ENCODE results near the gene HEATR1.
"Not testable (repeated sequence)": the region's sequence is repeated elsewhere in the genome, so short reads cannot be mapped to it uniquely, and the experiment has no call there.

Gene HEATR1

DNA sequence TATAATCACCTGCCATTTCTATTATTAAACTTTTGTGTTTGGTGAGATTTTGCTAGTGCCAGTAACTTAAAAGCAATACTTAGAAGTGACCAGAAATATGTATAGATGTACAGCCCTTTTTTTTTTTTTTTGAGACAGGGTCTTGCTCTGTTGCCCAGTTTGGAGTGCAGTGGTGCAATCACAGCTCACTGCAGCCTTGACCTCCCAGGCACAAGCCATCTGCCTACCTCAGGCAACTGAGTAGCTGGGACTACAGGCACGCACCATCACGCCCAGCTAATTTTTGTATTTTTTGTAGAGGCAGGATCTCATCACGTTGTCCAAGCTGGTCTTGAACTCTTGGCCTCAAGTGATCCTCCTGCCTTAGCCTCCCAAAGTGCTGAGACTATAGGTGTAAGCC, 23.9 kb downstream of the HEATR1 start:
- DNase-seq, result not testable (repeated sequence)

GRCh38 chr1:236578661-236579060, 25.7 kb downstream of the HEATR1 start:
- DNase-seq, result no peak

DNA sequence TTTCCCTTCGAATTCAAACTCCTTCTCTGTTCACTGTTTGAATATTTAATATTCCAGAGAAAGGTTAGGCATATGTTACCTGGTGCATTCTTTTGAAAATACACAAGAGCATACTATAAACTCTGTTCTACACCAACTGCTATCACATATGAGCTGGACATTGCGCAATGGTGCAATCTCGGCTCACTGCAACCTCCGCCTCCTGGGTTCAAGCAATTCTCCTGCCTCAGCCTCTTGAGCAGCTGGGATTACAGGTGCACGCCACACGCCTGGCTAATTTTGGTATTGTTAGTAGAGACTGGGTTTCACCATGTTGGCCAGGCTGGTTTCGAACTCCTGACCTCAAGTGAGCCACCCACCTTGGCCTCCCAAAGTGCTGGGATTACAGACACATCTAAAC, 27.3 kb downstream of the HEATR1 start:
- DNase-seq, result not testable (repeated sequence)

DNA sequence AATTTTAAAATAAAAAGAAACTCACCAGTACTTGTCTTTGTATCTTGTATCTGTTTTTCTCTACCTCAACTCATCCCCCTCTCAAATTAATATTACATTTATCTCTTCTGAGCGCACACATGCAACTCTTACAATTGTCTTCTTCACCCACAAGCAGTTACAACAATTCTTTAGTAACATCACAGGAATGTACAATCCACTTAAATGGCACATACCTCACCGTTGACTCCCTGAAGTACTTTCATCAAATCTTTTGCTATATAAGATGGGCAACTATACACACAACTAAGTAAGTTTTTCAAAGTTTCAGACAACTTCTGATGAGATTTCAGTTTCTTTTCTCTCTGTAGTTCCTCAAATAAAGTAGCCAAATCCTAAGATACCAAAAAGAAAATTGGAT, 28.3 kb downstream of the HEATR1 start:
- peak; percentile 84 for DNase-seq

DNA sequence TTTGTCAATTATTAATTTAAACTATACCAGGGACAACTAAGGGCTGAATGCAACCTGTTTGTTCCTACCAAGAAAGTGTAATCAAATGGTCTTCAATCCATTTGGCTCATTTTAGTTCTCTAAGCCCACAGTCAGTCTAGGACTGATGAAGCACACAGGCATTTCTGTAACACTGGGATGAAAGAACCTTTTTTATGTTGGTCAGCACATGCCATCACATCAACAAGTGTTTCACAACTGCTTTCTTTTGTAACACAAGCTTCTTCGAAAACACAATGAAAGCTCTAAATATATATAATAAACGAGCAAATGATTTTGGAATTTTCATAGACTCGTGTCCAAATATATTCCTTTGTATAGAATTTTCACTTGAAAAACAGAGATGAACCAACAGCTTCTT, 28.8 kb downstream of the HEATR1 start:
- peak; percentile 43 for DNase-seq

DNA sequence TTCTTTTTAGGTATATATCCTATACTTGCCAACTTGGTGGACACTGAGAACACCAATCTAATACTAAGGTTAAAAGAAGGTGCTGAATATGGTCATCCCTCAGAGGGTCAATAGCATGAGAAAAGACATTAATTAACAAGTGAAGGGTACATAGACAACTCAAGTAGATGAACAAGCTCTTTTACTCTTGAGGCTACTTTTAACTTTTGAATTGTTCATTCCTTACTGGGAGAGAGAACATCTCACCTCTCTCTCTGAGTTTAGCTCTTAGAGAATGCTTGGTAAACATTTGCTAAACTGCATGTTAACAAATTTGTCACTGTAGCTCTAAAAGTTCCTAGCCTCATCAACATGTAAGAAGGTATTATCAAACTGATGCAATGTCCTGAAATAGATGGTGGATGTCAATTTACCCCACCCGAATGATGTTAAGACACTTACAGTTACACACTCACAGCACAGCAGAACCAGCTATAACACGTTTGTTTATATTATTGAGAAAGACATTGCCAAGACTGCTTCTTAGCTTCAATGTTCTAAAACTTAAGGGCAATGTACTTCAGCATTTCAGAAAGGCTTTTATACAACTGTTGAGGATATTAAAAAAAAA, 35.9 kb downstream of the HEATR1 start:
- DNase-seq, result no peak

GRCh38 chr1:236565530-236565929, 38.8 kb downstream of the HEATR1 start:
- no peak for DNase-seq

DNA sequence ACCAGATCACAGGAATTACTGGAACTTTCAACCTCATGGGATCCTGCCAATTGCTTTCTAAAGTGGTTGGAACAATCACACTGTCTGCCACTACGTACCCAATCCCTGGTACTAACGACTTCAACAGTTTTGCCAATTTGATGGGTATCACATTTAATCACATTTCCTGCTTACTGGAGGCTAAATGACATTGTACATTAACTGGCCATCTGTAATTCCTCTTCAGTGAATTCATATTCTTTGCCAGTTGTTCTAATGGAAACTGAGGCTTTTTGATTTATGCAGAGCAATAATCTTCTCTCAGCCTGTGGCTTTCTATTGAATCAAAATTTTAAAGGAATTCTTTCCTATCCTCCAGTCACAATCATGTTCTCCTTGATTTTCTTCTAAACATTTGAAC, 42.3 kb downstream of the HEATR1 start:
- DNase-seq, result no peak

DNA sequence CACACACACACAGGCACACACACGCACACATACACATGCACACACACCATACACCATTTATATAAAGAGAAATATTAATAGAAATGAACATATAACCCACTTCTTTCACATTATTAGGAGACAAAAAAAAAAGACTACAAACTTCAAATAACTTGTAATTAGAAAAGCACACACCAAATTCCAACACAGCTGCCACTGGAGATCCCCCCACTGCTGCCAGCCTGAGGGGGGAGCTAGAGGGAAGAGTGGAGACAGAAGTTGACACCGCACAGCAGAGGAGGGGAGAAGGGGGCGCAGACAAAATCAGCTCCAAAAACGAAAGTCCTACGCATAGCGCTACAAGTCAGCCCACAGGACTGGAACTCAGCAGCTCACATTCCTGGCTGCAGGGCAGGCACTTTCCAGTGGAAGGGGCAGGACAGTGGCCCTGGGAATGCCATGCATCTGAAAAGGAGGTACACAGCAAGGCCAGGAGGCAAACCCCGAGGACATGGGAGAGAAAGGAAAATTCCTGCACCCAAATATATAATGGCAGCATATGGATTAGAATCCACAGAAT, 44.0 kb downstream of the HEATR1 start:
- no peak for DNase-seq

- no peak for DNase-seq
Observed at GRCh38 chr1:236558846-236559245, 45.5 kb downstream of the HEATR1 start.

DNA sequence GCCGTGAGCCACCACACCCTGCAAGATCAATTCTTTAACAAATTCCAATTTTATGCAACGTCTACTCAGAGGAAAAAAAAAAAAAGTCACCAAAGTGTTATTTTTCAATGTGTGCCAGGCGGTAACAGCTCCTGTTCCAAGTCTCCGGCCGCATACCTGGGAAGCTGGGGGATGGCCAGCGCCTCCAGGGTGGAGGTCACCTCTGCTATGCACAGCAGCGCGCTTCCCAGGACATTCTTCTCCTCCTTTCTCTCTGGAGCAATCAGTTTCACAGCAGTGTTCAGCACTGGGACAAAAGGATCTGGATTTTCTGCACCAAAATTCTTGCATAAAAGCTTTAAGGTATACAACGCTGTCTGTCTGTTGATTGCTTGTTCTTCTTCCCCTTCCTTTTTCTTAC, 46.2 kb downstream of the HEATR1 start:
- no peak for DNase-seq

DNA sequence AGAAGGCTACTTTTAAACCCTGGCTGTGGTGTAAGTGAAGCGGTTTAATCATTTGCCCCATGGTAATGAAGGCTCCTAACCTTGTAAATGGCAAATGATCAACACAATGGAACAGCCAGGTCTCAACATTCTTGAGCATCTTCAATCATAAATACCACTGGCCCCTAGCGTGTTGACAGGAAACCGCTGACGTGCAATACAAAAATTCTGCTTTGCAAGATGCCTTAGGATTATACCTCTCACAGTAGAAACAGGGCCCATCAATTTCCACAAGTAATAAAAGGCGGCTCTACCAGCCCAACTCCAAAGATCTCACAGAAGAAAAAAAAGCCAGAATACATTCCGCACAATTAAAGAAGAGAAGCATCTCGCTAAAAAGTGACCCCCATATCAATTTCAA, 47.7 kb downstream of the HEATR1 start:
- no peak for DNase-seq

DNA sequence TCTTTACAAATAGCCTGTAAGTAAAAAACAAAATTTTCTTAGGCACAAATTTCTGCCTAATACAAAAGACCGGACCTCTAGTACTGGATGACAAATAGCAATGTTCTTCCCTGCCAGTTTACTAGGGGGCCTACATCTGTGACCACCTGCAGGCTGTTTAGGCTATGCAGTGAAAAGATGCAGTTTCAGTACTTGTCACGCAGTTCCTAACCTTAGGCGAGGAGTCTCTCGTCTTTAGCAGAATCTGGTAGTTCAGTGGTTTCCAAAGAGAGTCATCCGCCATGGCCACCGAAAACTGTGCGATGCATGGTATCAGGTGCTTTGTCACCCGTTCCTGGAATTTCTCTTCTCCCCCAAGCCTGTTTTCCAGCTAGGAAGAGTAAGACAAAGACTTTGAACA, 50.9 kb downstream of the HEATR1 start:
- no peak for DNase-seq

DNA sequence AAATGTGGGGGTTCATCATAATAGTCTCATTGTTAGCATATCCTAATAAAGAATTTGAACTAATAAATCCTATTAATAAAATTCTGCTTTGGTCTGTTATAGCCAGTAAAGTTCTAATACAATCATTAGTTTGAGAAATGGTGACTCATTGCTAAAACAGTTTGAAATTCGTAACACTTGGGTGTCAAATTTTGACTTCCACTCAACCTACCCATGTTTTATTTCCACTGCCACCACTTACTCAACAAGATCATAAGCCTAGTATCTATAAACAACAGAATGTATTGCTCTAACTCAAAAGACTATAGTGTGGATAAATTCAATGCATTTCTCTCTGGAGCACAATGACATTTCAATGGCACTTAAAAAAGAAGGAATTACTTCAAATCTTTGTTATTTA, 51.4 kb downstream of the HEATR1 start:
- DNase-seq, result no peak

GRCh38 chr1:236552096-236552495, 52.2 kb downstream of the HEATR1 start:
- no peak for DNase-seq

GRCh38 chr1:236550961-236551851, 53.1 kb downstream of the HEATR1 start:
- DNase-seq, result no peak

- DNase-seq, result no peak
Observed at GRCh38 chr1:236548452-236548851, 55.9 kb downstream of the HEATR1 start.

DNA sequence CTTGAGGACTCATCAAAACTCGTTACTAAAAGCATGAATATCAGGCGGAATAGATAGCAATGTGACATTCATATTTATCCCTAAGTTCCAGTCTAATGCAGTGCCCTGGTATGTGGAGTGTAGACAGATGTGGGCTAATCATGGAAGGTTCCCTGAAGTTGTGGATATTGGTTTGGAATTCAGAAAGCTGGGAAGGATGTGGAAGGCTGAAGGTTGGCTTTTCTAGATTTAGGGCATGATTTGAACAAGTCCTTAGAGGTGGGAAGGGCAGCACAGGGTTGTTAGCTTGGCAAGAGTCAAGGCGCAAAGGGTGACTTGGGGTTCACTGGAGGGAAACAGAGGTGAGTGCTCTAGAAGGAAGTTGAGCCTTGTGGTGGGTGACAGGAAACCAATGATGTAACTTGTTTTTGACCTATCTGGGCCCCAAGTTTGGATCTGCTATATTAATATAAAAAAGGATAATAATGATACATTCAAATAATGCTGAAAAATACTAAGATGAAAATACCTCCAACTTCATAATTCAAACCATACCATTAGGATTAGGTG, 58.6 kb downstream of the HEATR1 start:
- DNase-seq, result no peak

DNA sequence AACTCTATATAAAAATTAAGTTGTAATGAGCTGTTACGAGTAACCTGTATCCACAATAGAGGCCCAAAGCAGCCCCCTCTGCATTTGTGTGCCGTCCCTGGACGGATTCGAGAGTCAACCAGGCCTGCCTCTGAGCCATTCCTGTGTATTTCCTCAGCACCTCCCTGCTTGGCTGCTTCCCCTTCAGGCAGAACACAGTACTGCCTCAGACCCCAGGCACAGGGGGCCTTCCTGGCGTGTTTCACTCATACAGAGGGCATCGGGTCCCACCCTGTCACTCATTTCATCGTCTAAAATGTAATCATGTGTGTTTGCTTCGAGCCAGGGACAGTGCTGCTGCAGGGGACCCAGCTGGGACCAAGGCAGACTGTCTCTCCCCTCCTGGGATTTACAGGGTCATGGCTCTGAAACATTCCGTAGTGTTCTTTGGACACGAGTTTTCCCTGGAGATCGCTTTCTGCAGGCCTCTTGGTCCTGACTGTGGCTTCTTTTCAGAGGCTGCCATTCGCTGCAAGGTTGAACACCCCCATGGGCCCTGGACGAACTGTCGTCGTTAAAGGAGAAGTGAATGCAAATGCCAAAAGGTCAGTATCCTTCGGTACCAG, 61.1 kb downstream of the HEATR1 start:
- no peak for DNase-seq

DNA sequence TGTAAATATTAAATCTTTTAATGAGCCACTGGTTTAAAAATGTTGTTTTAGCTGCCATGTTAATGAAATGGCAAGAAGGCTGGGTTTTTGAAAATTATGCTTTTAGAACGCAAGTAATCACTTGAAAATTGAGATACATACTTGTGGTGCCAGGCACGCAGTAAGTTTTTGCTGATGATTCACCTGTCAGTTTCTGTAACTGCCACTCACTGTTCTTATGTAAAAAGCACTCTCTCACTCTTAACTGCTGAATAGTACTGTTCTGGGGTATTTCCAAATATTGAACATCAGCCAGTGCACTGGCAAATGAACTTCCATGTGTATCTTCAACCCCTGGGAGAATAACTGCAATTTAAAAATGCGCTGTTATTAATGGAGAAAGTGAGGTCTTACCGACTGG, 62.6 kb downstream of the HEATR1 start:
- DNase-seq, result no peak

- no peak for DNase-seq
Observed at GRCh38 chr1:236540813-236541465, 63.4 kb downstream of the HEATR1 start.

- DNase-seq, result no peak
Observed at GRCh38 chr1:236536540-236536939, 67.8 kb downstream of the HEATR1 start.

GRCh38 chr1:236535662-236536161, 68.6 kb downstream of the HEATR1 start:
- DNase-seq, result no peak
